ENCODE data around the gene FAM168A.

The FAM168A gene

DNA sequence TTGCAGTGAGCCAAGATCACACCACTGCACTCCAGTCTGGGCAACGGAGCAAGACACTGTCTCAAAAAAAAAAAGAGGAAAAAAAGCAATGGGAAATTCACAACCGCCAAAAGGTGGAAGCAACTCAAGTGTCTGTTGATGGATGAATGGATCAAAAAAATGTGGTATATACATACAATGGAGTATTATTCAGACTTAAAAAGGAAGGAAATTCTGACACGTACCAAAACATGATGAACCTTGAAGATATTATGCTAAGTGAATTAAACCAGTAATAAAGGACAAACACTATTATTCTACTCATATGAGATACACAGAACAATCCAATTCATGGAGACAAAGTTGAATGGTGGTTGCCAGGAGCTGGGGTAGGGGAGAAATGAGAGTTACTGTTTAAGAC is 40.9 kb downstream of the FAM168A start:
- DNase-seq (ENCODE audit: low read depth in 2 of 2) = no peak

DNA sequence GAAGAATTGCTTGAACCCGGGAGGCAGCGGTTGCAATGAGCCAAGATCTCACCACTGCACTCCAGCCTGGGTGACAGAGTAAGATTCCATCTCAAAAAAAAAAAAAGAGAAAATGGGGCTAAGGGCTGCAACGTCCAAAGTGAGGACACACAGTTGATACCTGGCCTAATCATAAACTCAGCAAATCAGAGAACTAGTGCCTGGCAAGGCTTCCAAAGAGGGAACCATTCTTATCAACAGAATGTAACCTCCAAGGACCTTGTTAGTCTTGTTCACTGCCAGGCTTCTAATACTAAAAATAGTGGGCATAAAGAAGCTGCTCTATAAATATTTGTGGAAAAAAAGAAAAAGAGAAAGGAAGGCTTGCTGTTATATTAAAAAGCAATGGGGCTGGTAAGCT is 42.3 kb downstream of the FAM168A start:
- no peak for DNase-seq (ENCODE audit: low read depth in 2 of 2)

- no peak for DNase-seq (ENCODE audit: low read depth in 2 of 2)
These were observed 43.1 kb downstream of the FAM168A start for GRCh38 chr11:73554671-73555320.

DNA sequence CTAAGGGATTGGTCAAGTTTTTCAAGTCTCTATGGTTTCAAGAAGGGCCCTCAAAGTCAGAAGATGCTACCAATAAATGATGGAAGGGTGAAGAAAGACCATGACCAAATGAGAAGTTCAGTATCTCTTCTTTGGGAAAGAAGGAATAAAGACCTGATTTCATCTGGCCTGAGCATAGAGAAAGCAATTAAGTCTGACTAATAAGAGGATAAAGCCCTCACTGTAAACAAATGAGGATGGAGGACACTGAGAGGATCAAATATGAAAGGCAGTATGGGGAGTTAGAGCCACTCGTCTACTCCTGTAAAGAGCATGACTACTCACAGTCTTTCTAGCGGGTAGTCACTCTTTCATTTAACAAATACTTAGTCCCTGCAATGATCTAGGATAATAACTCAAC is 44.6 kb downstream of the FAM168A start:
- no peak for DNase-seq (ENCODE audit: low read depth in 2 of 2)

DNA sequence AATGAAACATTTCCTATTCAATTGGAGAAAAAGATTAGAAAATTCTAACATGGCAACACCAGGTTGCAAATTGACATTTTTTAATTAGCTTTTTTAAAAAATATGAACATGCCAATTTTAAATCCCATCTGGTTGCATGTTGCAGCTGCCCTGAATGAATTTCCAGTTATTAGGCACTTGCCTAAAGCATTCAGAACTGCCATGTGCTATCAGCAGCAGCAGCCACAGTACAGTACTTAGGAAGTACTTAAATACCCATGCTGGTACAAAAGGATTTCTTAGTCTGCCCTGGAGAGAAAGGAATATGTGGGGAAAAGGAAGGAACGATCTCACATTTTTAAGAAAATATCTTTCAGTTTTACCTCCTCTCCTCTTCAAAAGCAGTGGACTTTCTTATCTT is 46.2 kb downstream of the FAM168A start:
- no peak for DNase-seq (ENCODE audit: low read depth in 2 of 2)

- no peak for DNase-seq (ENCODE audit: low read depth in 2 of 2)
These were observed 48.5 kb downstream of the FAM168A start for GRCh38 chr11:73549376-73549775.

DNA sequence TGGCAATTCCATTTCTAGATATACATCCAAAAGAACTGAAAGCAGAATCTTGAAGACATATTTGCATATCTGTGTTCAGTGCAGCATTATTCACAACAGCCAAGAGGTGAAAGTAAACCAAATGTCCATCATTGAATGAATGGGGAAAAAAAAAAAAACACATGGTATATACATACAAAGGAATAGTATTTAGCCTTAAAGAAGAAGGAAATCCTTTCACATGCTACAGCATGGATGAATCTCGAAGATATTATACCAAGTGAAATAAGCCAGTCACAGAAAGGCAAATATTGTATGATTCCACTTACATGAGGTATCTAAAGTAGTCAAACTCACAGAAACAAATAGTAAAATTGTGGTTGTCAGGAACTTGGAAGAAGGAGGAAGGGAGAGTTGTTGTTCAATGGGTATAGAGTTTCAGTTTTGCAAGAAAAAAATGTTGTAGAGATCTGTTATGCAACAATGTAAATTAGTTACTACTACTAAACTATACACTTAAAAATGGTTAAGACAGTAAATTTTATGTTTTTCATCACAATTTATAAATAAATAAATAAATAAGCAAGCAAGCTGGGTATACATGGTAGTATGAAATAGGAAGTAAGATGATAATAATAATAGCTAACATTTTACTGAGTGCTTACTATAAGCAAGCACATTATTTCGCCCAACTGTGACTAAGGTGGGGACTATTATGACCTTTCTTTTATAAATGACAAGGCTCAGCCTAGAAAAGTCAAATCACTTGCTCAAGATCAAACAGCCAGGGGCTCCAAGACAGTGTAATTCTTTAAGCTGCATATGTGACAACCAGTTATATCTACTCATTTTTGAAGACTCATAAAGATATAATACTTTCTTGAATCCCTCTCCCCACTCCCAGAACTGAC is 50.0 kb downstream of the FAM168A start:
- DNase-seq (ENCODE audit: low read depth in 2 of 2) = no peak

DNA sequence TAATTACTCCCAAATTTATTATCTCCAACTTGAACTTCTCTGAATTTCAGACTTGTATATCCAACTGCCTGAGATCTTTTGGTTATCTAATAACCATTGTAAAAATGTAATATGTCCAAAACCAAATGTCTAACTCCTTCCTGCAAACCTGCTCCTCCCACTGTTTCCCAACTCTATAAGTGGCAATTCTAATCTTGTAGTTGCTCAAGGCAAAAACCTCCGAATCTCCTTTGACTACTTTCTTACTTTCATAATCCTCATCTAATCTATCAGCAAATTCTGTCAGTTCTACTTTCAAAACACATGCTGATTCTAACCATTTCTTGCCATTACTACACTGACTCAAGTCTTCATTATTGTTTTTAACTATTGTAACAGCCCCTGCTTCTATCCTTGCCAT is 55.7 kb downstream of the FAM168A start:
- no peak for DNase-seq (ENCODE audit: low read depth in 2 of 2)

DNA sequence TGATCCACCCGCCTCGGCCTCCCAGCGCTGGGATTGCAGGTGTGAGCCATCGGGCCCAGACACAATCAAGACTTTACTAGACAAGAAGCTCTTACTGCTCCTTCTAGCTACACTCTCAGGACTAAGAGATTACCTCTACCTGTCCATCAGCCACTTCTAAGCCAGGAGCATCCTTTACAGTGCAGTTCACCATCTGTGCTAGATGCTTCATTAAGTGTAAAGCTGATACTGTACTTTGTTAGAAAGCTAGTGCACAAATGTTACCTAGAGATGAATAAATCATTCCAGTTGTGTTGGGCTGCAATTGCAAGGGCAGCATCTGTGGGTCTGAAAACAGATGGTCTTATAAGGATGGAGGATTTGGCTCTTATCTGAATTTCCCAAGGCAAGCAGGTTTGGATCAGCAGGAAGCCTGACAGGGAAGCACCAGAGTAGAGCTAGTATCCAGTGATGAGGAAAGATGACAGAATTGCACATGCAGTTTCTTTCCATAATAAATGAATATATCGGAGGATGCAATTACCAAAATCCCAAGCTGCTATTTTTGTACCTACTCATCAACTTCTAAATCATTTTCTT is 58.3 kb downstream of the FAM168A start:
- DNase-seq (ENCODE audit: low read depth in 2 of 2) = no peak

DNA sequence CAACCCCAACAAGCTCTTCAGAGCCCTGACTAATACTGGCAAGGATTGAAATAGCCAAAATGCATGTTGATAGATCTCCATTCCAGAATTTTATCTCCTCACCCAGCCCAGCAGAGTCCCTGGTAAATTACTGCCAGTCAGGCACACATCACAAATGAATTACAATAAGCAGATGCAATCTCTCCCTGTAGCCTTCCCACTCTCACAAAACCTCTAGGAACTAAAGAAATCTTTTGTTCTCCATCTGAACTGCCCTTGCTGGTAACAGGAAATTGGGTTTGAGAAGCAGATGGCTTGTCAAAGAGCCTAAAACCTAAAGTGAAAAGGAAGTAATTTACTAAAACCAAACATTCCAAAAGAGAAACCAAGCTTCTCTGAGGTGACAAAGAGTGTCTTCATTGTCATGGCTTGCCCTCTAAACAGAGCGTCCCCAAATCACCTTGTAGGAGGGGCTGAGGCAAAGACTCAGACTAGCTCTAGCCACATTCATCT is 59.5 kb downstream of the FAM168A start:
- no peak for DNase-seq (ENCODE audit: low read depth in 2 of 2)

DNA sequence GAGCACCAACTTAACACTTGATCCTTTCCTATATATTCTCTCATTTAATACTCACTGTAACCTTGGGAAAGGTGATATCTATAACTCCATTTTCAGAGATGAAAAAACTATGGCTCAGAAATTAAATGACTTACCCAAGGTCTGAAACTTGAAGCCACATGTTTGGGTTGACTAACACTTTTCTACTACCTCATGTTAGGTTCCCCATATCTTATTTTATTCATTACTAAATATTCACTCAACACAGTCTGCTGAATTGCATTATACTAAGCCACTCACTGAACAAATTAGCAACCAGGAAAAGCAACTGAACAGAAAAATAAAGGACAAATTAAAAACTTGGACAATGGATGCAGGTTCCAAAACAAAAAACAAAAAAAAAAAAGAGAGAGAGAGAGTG is 59.9 kb downstream of the FAM168A start:
- no peak for DNase-seq (ENCODE audit: low read depth in 2 of 2)

DNA sequence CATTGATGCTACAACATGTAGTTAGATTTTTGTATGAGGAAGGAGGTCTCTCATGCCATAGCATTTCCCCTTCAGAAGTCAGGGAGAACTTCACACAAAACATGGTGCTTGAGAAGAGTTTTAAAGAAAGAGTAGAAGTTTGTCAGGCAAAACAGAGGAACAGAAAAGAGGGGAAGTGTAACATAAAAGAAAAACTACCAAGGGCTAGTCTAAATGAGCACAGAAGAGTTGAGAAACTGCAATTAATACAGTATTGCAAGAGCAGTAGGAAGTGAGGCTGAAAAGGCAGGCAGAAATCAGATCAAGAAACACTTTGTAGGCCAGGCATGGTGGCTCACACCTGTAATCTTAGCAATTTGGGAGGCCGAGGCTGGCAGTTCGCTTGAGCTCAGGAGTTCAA is 61.0 kb downstream of the FAM168A start:
- DNase-seq (ENCODE audit: low read depth in 2 of 2) = no peak

- DNase-seq (ENCODE audit: low read depth in 2 of 2) = no peak
These were observed 65.6 kb downstream of the FAM168A start for GRCh38 chr11:73532310-73532709.

DNA sequence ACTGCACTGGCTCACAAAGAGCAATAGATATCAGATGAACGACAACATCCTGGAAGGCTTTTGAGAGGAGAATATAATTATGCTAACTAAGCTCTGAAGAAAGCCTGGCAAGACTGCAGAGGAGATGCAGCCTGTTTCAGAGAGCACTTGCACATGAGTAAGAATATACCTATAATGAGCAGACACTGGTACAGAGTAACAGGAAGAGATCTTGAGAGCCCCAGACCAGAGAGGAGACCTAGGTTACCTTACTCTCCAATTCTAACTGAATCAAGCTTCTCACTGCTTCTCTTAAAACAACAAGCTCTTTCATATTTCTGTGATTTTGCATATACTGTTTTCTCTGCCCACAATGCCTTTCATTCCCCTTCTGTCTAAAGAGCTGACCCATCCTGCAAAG is 66.5 kb downstream of the FAM168A start:
- no peak for DNase-seq (ENCODE audit: low read depth in 2 of 2)

DNA sequence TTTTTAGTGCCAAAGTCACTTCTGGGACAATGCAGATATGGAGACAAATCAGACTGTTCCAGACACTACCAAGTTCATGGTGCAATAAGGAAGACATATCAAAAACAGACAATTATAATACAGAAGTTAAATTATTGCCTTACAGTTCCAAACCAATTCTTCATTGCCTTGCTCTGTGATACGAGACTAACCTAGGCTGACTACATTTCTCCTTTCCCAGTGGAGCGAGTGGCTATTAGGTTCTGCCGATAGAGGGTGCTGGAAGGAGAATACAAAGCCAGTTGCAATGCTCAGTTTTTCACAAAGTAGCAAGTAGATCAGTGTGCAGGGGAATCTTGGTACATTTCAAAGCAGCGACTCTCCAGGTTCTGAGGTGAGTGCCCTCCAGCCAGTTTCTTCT is 67.8 kb downstream of the FAM168A start:
- no peak for DNase-seq (ENCODE audit: low read depth in 2 of 2)

- DNase-seq (ENCODE audit: low read depth in 2 of 2) = no peak
These were observed 68.7 kb downstream of the FAM168A start for GRCh38 chr11:73529204-73529530.

DNA sequence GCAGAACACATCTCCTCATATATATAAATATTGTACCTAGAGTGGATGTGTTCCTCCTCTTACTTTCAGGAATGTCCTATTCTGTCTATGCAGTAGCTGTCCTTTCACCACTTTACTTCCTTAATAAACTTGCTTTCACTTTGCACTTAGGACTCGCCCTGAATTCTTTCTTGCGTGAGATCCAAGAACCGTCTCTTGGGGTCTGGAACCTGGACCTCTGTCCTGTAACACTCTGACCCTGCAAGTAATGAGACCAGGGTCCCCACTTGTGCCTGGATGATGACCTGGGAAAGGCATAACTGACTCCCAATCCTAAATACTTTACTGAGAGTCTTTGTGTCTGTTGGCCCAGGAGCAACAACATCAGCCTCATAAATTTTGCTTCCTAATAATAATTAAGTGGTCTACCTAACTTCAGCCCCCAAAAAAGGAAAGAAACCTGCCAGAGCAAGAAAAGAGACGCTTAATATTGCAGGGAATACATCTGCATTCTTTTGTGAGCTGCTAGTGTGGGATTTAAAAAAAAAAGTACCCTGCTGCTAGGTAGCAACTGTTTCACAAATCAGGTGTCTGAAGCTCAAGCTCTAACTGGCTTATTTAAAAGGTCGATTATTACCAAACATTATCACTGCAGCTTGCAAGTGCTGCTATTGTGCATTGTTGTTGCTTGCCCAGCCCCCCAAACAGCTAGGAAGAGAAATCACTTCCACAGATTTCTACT is 69.3 kb downstream of the FAM168A start:
- DNase-seq (ENCODE audit: low read depth in 2 of 2) = no peak

GRCh38 chr11:73528013-73528412 is 69.9 kb downstream of the FAM168A start:
- DNase-seq (ENCODE audit: low read depth in 2 of 2) = no peak

DNA sequence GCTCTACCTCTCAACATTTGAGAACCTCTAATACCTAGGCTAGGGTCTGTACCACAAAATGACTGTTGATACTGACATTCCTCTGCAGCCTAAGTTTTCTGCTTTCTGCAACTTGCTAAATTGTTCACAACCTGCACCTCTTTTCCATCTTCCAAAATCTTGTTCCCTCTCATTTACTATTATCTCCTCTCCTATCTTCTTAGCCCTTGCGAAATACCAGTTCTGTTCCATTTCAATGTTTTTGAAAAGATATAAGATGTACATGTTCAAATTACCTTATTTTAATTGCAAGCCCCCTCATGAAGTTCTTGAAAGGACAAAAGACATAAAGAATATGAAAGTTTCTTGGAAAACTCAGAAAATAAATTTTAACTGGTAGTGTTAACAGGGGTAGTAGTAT is 72.3 kb downstream of the FAM168A start:
- DNase-seq (ENCODE audit: low read depth in 2 of 2) = no peak

GRCh38 chr11:73524774-73525173 is 73.1 kb downstream of the FAM168A start:
- DNase-seq (ENCODE audit: low read depth in 2 of 2) = no peak

GRCh38 chr11:73521621-73522020 is 76.3 kb downstream of the FAM168A start:
- DNase-seq (ENCODE audit: low read depth in 2 of 2) = no peak

DNA sequence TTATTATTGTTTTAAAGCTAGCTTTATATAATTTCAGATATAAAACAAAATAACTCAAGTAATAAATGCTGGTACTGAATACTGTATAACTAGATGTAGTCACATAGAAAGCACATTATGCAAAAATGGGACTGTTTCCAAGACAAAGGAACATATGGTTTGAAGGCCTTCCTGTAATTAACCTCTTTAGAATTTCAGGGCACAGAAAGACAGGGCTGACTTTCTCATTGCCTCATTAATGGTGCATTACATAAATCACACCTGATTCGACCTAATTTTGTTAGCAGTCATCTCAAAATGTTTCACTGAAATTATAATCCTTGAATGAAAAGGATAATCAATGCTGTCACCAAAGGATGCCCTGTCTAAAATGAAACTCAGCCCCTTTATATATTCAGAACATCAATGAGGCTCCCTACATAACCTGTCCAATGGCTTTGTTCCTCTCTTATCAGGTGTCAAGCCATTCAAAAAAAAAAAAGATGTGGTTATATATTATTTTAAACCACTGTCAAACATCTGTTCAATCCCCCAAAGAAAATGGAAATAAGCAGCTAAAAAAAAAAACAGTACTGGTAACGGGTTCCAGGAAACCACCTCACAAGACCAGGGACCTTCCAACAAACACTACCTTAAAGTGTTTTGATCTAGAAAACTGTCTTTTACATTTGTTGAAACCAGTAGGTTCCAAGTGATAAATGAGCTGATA is 77.4 kb downstream of the FAM168A start:
- DNase-seq (ENCODE audit: low read depth in 2 of 2) = no peak
